SU-DHL-6 (cell line): ENCODE measurements around the gene LRBA.
A peak's percentile ranks its signal among the peaks of the same experiment; 100 is the strongest.

Experiments
- H2AFZ ChIP-seq: fragments of 200-600 bp; sonication (generic); 2 replicates; pipeline ENCODE4 v1.6.1; 2014; ENCODE audit warnings: low read depth, mild to moderate bottlenecking, moderate library complexity, mixed read lengths, antibody characterized with exemption, low read length; ENCODE audit not compliant: severe bottlenecking
- H3F3A ChIP-seq: fragments of 200-600 bp; shearing (Covaris generic); 2 replicates; pipeline ENCODE4 v1.6.0; 2016; ENCODE audit warnings: antibody characterized with exemption, mild to moderate bottlenecking; ENCODE audit not compliant: insufficient read depth
- H3K27ac ChIP-seq: fragments of 200-600 bp; sonication (generic); 2 replicates; pipeline ENCODE4 v1.5.1; 2016; ENCODE audit warnings: low read depth, mild to moderate bottlenecking, low read length, moderate library complexity, mixed read lengths
- H3K27me3 ChIP-seq: fragments of 200-600 bp; sonication (generic), shearing (Covaris generic); 2 replicates; pipeline ENCODE4 v1.6.0; 2014; ENCODE audit warnings: mild to moderate bottlenecking, low read length
- H3K36me3 ChIP-seq: fragments of 200-600 bp; sonication (generic); 2 replicates; pipeline ENCODE4 v1.6.1; 2014; ENCODE audit warnings: mild to moderate bottlenecking, low read length, mixed read lengths
- H3K4me2 ChIP-seq: fragments of 300-600, 200-600 bp; shearing (Covaris generic), sonication (generic); 2 replicates; pipeline ENCODE4 v1.6.0; 2014; ENCODE audit warnings: low read length, low read depth, mild to moderate bottlenecking; ENCODE audit not compliant: poor library complexity, severe bottlenecking
- H3K4me3 ChIP-seq: fragments of 200-600 bp; sonication (generic); 2 replicates; pipeline ENCODE4 v1.5.1; 2014; ENCODE audit warnings: antibody characterized with exemption, low read length, mild to moderate bottlenecking, mixed read lengths; ENCODE audit not compliant: insufficient read depth, poor library complexity, severe bottlenecking
- H3K79me2 ChIP-seq: fragments of 200-600 bp; sonication (generic); 2 replicates; pipeline ENCODE4 v1.6.1; 2014; ENCODE audit warnings: mild to moderate bottlenecking, low read length, moderate library complexity; ENCODE audit not compliant: insufficient read depth
- H3K9ac ChIP-seq: fragments of 200-600 bp; sonication (generic); 2 replicates; pipeline ENCODE4 v1.7.0; 2014; ENCODE audit warnings: mild to moderate bottlenecking, low read length
- H3K9me2 ChIP-seq: fragments of 200-600 bp; sonication (generic); replicated peaks from 2 replicates; pipeline ENCODE4 v1.6.1; 2014; ENCODE audit warnings: low read length; ENCODE audit not compliant: insufficient read depth
- H3K9me3 ChIP-seq: fragments of 200-600 bp; sonication (generic); 2 replicates; pipeline ENCODE4 v1.6.1; 2014; ENCODE audit warnings: low read length, mixed read lengths; ENCODE audit not compliant: insufficient read depth
- H4K20me1 ChIP-seq: fragments of 200-600 bp; sonication (generic); 2 replicates; pipeline ENCODE4 v1.6.1; 2014; ENCODE audit warnings: low read depth, mild to moderate bottlenecking, antibody characterized with exemption, low read length, moderate library complexity, mixed read lengths
- CTCF ChIP-seq: fragments of 200-600 bp; sonication (generic); IDR thresholded peaks from one replicate; pipeline ENCODE4 v1.5.1; 2017; ENCODE audit warnings: antibody characterized with exemption, mild to moderate bottlenecking, low read length, moderate library complexity; ENCODE audit not compliant: insufficient read depth, poor library complexity, severe bottlenecking
- EZH2phosphoT487 ChIP-seq: fragments of 200-600 bp; sonication (generic), shearing (Covaris generic); conservative IDR thresholded peaks from 2 replicates; pipeline ENCODE4 v1.6.1; 2018; ENCODE audit warnings: mild to moderate bottlenecking, antibody characterized with exemption, low read length, moderate library complexity, mixed read lengths

Gene LRBA

GRCh38 chr4:150699599-150699998, 315.5 kb downstream of the LRBA start:
- no peaks in the 10 kb centered on the region for H3K9me2 ChIP-seq
- H3K27ac ChIP-seq: no peak overlapping the region
- H3K36me3 ChIP-seq: no peaks in the 10 kb centered on the region
- no peak overlapping the region for H3K4me2 ChIP-seq
- no peaks in the 10 kb centered on the region for H4K20me1 ChIP-seq
- TF ChIP-seq CTCF (no peak), EZH2phosphoT487 (no peak)
- no peak overlapping the region for H3K4me3 ChIP-seq
- no peaks in the 10 kb centered on the region for H3K9me3 ChIP-seq
- H3K9ac ChIP-seq: no peak overlapping the region
- H3K79me2 ChIP-seq: no peaks in the 10 kb centered on the region
- no peak overlapping the region for H2AFZ ChIP-seq
- no peaks in the 10 kb centered on the region for H3K27me3 ChIP-seq
- 0 out of 2 replicates have a peak, but pooled peaks cover 4% of the 10 kb centered on the region for H3F3A ChIP-seq

GRCh38 chr4:150695162-150695561, 319.9 kb downstream of the LRBA start:
- no peak overlapping the region for H3K4me3 ChIP-seq
- H3K9me2 ChIP-seq: no peaks in the 10 kb centered on the region
- H3K27ac ChIP-seq: no peak overlapping the region
- H3K79me2 ChIP-seq: no peaks in the 10 kb centered on the region
- H3K9me3 ChIP-seq: no peaks in the 10 kb centered on the region
- H3K27me3 ChIP-seq: no peaks in the 10 kb centered on the region
- no peak overlapping the region for H2AFZ ChIP-seq
- no peaks in the 10 kb centered on the region for H4K20me1 ChIP-seq
- peaks cover 11% of the 10 kb centered on the region; the same call in 1 of the 2 replicates for H3F3A ChIP-seq
- H3K4me2 ChIP-seq: no peak overlapping the region
- no peak overlapping the region for H3K9ac ChIP-seq
- H3K36me3 ChIP-seq: no peaks in the 10 kb centered on the region; the same call in 1 of the 2 replicates
- TF ChIP-seq EZH2phosphoT487: no peak
- no peak for TF ChIP-seq CTCF

GRCh38 chr4:150694438-150694837, 320.6 kb downstream of the LRBA start:
- Histone ChIP-seq H3K9ac (no peak overlapping the region), H3K4me3 (no peak overlapping the region), H3K9me3 (no peaks in the 10 kb centered on the region), H3K36me3 (no peaks in the 10 kb centered on the region; the same call in 1 of the 2 replicates), H3K27me3 (no peaks in the 10 kb centered on the region), H4K20me1 (no peaks in the 10 kb centered on the region), H3F3A (peaks cover 11% of the 10 kb centered on the region; the same call in 1 of the 2 replicates), H3K4me2 (peak overlapping the region; percentile 10), H3K79me2 (no peaks in the 10 kb centered on the region), H2AFZ (no peak overlapping the region), H3K9me2 (no peaks in the 10 kb centered on the region), H3K27ac (no peak overlapping the region)
- TF ChIP-seq EZH2phosphoT487 (no peak), CTCF (no peak)
